K562 (cell line): ENCODE results near the gene GLYAT. TPM values are rescaled to one million over a fixed set of nuclear protein-coding genes. Genes with fewer than 3 reads are reported as not detected.

Source experiments
- ARID1B ChIP-seq: fragments of 450-650 bp; IDR thresholded peaks from 2 replicates; pipeline ENCODE4 v1.6.1; 2016; ENCODE audit warnings: antibody characterized with exemption, mild to moderate bottlenecking, inconsistent platforms
- ATF7 ChIP-seq: fragments of 450-650 bp; IDR thresholded peaks from 2 replicates; pipeline ENCODE4 v1.7.1; 2014; ENCODE audit warnings: mild to moderate bottlenecking, moderate library complexity
- CBX5 ChIP-seq: IDR thresholded peaks from 2 replicates; pipeline ENCODE4 v1.6.1; 2014; ENCODE audit warnings: low read depth, borderline replicate concordance
- KHSRP ChIP-seq: fragments of 450-650 bp; IDR thresholded peaks from 2 replicates; pipeline ENCODE4 v1.6.1; 2017
- NFATC3 ChIP-seq: fragments of 450-650 bp; IDR thresholded peaks from 2 replicates; pipeline ENCODE4 v1.6.1; 2017; ENCODE audit warnings: mild to moderate bottlenecking
- NFIX ChIP-seq: fragments of 250-450 bp; sonication (Bioruptor Pico); IDR thresholded peaks from 2 replicates; pipeline ENCODE4 v1.4.0; 2020; ENCODE audit warnings: low read depth, mild to moderate bottlenecking, moderate library complexity
- SMAD4 ChIP-seq: fragments of 250-450 bp; sonication (Bioruptor Pico); conservative IDR thresholded peaks from 2 replicates; pipeline ENCODE4 v1.8.0; 2021; ENCODE audit warnings: inconsistent platforms, mild to moderate bottlenecking, moderate library complexity
- SNIP1 ChIP-seq: fragments of 450-650 bp; IDR thresholded peaks from 2 replicates; pipeline ENCODE4 v1.7.1; 2017; ENCODE audit warnings: low read depth, mild to moderate bottlenecking
- SREBF2 ChIP-seq: sonication (generic); formaldehyde crosslinking; IDR thresholded peaks from 2 replicates; pipeline ENCODE4 v1.4.0; 2020; ENCODE audit warnings: mild to moderate bottlenecking, missing genetic modification reagents
- SRSF1 ChIP-seq: fragments of 200-400 bp; formaldehyde crosslinking; IDR thresholded peaks from 2 replicates; pipeline ENCODE4 v1.6.1; 2017; ENCODE audit warnings: mild to moderate bottlenecking, low read depth, low read length, moderate library complexity
- SRSF9 ChIP-seq: fragments of 200-400 bp; formaldehyde crosslinking; IDR thresholded peaks from 2 replicates; pipeline ENCODE4 v1.6.1; 2017; ENCODE audit warnings: low read depth, low read length, borderline replicate concordance
- TAL1 ChIP-seq: fragments of 450-650 bp; IDR thresholded peaks from 2 replicates; pipeline ENCODE4 v1.6.1; 2016; ENCODE audit warnings: mild to moderate bottlenecking
- THRA ChIP-seq: fragments of 450-650 bp; IDR thresholded peaks from 2 replicates; pipeline ENCODE4 v1.6.1; 2017; ENCODE audit warnings: mild to moderate bottlenecking, moderate library complexity
- ZBTB12 ChIP-seq: fragments of 250-450 bp; sonication (Bioruptor Pico); IDR thresholded peaks from 2 replicates; pipeline ENCODE4 v1.4.0; 2020
- ZBTB26 ChIP-seq: fragments of 450-650 bp; formaldehyde crosslinking; IDR thresholded peaks from 2 replicates; pipeline ENCODE4 v1.4.0; 2022; ENCODE audit warnings: missing genetic modification characterization
- ZBTB49 ChIP-seq: sonication (generic); formaldehyde crosslinking; IDR thresholded peaks from 2 replicates; pipeline ENCODE4 v1.8.0; 2022; ENCODE audit warnings: missing genetic modification reagents, mild to moderate bottlenecking, borderline replicate concordance
- ZC3H8 ChIP-seq: fragments of 450-650 bp; IDR thresholded peaks from 2 replicates; pipeline ENCODE4 v1.6.1; 2017
- ZFP91 ChIP-seq: sonication (generic); formaldehyde crosslinking; IDR thresholded peaks from 2 replicates; pipeline ENCODE4 v1.8.0; 2022; ENCODE audit warnings: mild to moderate bottlenecking, missing genetic modification reagents
- ZNF277 ChIP-seq: fragments of 250-450 bp; sonication (Bioruptor Pico); IDR thresholded peaks from 2 replicates; pipeline ENCODE4 v1.8.0; 2022; ENCODE audit warnings: inconsistent platforms, mild to moderate bottlenecking, moderate library complexity, borderline replicate concordance
- ZNF778 ChIP-seq: fragments of 450-650 bp; formaldehyde crosslinking; IDR thresholded peaks from 2 replicates; pipeline ENCODE4 v1.4.0; 2020; ENCODE audit warnings: mild to moderate bottlenecking, moderate library complexity
- ZNF830 ChIP-seq: fragments of 250-450 bp; sonication (Bioruptor Pico); IDR thresholded peaks from 2 replicates; pipeline ENCODE4 v1.5.0; 2021; ENCODE audit warnings: mild to moderate bottlenecking
- polyA plus RNA-seq, 8 experiments: library from polyadenylated mRNA; depleted of rRNA in 4 of 8; stranded (reverse) in 5 of 8; unstranded in 3 of 8; fragments of >200 nt; fragmentation: Nextera tagmentation in 2 of 8; fragmentation: Illumina TruSeq in 1 of 8; extraction: Ambion mirVana in 2 of 8; extraction: Trizol in 1 of 8; gene quantifications; 2 replicates each; pipeline versions ENCODE4 v1.2.1 to v1.2.3, GENCODE V29; 2011 to 2014; ENCODE audit warnings: inconsistent platforms in 1 of 8, missing spikeins in 1 of 8
- total RNA-seq, 7 experiments: library from RNA; depleted of rRNA in 6 of 7; stranded (reverse); fragments of >200 nt in 6 of 7; fragmentation: Illumina TruSeq in 2 of 7; extraction: Trizol in 2 of 7; gene quantifications; 2 replicates each; pipeline versions ENCODE4 v1.2.1 to v1.2.3, GENCODE V29; 2011 to 2021; ENCODE audit warnings: low replicate concordance in 1 of 7

GLYAT gene
- total and polyA plus RNA-seq, 9 of the 15 experiments (the other 6 are each of a cell fraction or from before 2014, with no cell fraction given): not detected

GRCh38 chr11:58726737-58727414 is 4.9 kb downstream of the GLYAT start (continued):
- TF ChIP-seq NFIX (CRISPR knock-in tag): no peak
- no peak for TF ChIP-seq ZBTB12 (CRISPR knock-in tag)
- no peak for TF ChIP-seq KHSRP
- no peak for TF ChIP-seq ZC3H8
- no peak for TF ChIP-seq SNIP1
- no peak for TF ChIP-seq CBX5
- TF ChIP-seq TAL1: peak; percentile 60
- TF ChIP-seq ZBTB49 (CRISPR knock-in tag): no peak
- TF ChIP-seq THRA: no peak
- no peak for TF ChIP-seq ZNF830 (CRISPR knock-in tag)
- no peak for TF ChIP-seq SREBF2 (CRISPR knock-in tag)
- no peak for TF ChIP-seq ZFP91 (CRISPR knock-in tag)
- TF ChIP-seq ARID1B: peak; percentile 87
- no peak for TF ChIP-seq ZNF778 (CRISPR knock-in tag)
- no peak for TF ChIP-seq ZBTB26 (CRISPR knock-in tag)
- no peak for TF ChIP-seq SRSF9
- TF ChIP-seq SRSF1: no peak
- no peak; the same call in 1 of the 2 replicates for TF ChIP-seq SMAD4
- TF ChIP-seq ATF7: 0 out of 2 replicates have a peak, but pooled peaks have one; percentile 15
- TF ChIP-seq ZNF277 (CRISPR knock-in tag): no peak
- TF ChIP-seq NFATC3: no peak
